Activated CD8-positive, alpha-beta memory T cell treated with anti-CD3 and anti-CD28 coated beads for 48 hours (primary cell): ENCODE results near the gene NOMO2.
A peak's percentile ranks its signal among the peaks of the same experiment; 100 is the strongest.
"Not testable (repeated sequence)": the region's sequence is repeated elsewhere in the genome, so short reads cannot be mapped to it uniquely, and the experiment has no call there.

Source experiments
- DNase-seq, 3 experiments: peaks; one replicate each; pipeline ENCODE4 v3.0.0-alpha.2; 2020; ENCODE audit warnings: low read depth in 2 of 3, low spot score in 2 of 3

NOMO2 gene

GRCh38 chr16:18561727-18562314, at the start of gene NOMO2:
TSS of gene NOMO2 (minus strand) at chr16:18562097. CDS start at chr16:18562040, 57 bp downstream.
- peak; percentile 60 to 84 (median 68) for DNase-seq

- not testable (repeated sequence) for DNase-seq
These were observed 48.4 kb upstream of the NOMO2 start for GRCh38 chr16:18610147-18610803.

GRCh38 chr16:18608271-18608670, 46.4 kb upstream of the NOMO2 start:
- not testable (repeated sequence) for DNase-seq

GRCh38 chr16:18603572-18604246, 41.8 kb upstream of the NOMO2 start:
- not testable (repeated sequence) for DNase-seq

- not testable (repeated sequence) for DNase-seq
These were observed 36.7 kb upstream of the NOMO2 start for GRCh38 chr16:18598582-18598981.

GRCh38 chr16:18597734-18598133, 35.8 kb upstream of the NOMO2 start:
- DNase-seq, result not testable (repeated sequence)

GRCh38 chr16:18597319-18597718, 35.4 kb upstream of the NOMO2 start:
- DNase-seq, result not testable (repeated sequence)

- DNase-seq, result not testable (repeated sequence)
These were observed 33.9 kb upstream of the NOMO2 start for GRCh38 chr16:18595796-18596195.

GRCh38 chr16:18594880-18595279, 33.0 kb upstream of the NOMO2 start:
- DNase-seq, result not testable (repeated sequence)

- DNase-seq, result not testable (repeated sequence)
These were observed 32.0 kb upstream of the NOMO2 start for GRCh38 chr16:18593904-18594303.

- not testable (repeated sequence) for DNase-seq
These were observed 31.1 kb upstream of the NOMO2 start for GRCh38 chr16:18592982-18593381.

- not testable (repeated sequence) for DNase-seq
These were observed 30.0 kb upstream of the NOMO2 start for GRCh38 chr16:18591908-18592307.

- not testable (repeated sequence) for DNase-seq
These were observed 29.5 kb upstream of the NOMO2 start for GRCh38 chr16:18591441-18591840.

GRCh38 chr16:18589806-18590205, 27.9 kb upstream of the NOMO2 start:
- not testable (repeated sequence) for DNase-seq

GRCh38 chr16:18586560-18587540, 25.0 kb upstream of the NOMO2 start:
- DNase-seq, result not testable (repeated sequence)

- not testable (repeated sequence) for DNase-seq
These were observed 23.9 kb upstream of the NOMO2 start for GRCh38 chr16:18585789-18586188.

GRCh38 chr16:18582902-18583301, 21.0 kb upstream of the NOMO2 start:
- no peak for DNase-seq

- DNase-seq, result not testable (repeated sequence)
These were observed 18.5 kb upstream of the NOMO2 start for GRCh38 chr16:18580396-18580795.

GRCh38 chr16:18579261-18579660, 17.4 kb upstream of the NOMO2 start:
- DNase-seq, result not testable (repeated sequence)

GRCh38 chr16:18577942-18578341, 16.0 kb upstream of the NOMO2 start:
- DNase-seq, result not testable (repeated sequence)

- DNase-seq, result not testable (repeated sequence)
These were observed 14.0 kb upstream of the NOMO2 start for GRCh38 chr16:18575945-18576344.
